ENCODE measurements around the gene SART1.

The SART1 gene

DNA sequence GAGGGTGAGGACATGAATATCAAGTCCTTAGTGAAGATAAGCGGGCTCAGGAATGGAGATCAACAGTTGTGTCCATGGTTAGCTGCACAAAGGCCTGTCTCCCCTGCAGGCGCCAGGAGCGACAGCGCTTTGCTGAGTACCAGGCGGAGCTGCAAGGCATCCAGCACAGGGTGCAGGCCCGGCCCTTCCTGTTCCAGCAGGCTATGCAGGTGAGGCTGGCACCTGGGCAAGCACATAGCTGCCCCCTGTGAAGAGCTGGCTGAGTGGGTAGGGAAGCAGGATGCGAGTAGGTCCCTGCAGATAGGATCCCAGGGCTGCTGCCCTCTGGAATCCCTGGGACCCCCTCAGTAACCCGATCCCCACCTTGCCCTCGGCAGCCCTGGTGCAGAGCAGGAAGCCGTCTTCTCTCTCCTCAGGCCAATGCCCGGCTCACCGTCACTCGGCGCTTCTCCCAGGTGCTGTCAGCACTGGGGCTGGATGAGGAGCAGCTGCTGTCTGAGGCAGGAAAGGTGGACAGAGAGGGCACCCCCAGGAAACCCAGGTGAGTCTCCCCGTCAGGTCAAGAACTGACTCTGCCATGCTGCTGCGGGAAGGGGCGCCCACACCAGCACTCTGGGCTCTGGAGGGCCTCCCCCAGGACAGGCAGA lies 2.6 kb upstream of the SART1 start:
- Histone ChIP-seq H3K27me3 (ENCODE audit: control insufficient read depth in 5 of 5, insufficient read depth in 4 of 5, low read length in 5 of 5) (peaks cover 4 to 7% (median 6%) of the 10 kb centered on the region in 5 donors), H3K27ac (ENCODE audit: low read depth, low read length) (no peak overlapping the region), H3K4me1 (ENCODE audit: control insufficient read depth in 5 of 5, insufficient read depth in 5 of 5, low read length in 5 of 5) (peaks cover 7 to 25% (median 22%) of the 10 kb centered on the region in 5 donors), H3K9me3 (ENCODE audit: control insufficient read depth in 5 of 5, low read length in 5 of 5) (no peaks in the 10 kb centered on the region), H3K9ac (ENCODE audit: low read length in 5 of 5) (no peak overlapping the region), H3K4me3 (ENCODE audit: low read depth in 1 of 5, low read length in 5 of 5) (no peak overlapping the region), H3K36me3 (ENCODE audit: control insufficient read depth in 5 of 5, insufficient read depth in 5 of 5, low read length in 5 of 5) (peaks cover 0 to 1% (median under 1%) of the 10 kb centered on the region in 5 donors)

DNA sequence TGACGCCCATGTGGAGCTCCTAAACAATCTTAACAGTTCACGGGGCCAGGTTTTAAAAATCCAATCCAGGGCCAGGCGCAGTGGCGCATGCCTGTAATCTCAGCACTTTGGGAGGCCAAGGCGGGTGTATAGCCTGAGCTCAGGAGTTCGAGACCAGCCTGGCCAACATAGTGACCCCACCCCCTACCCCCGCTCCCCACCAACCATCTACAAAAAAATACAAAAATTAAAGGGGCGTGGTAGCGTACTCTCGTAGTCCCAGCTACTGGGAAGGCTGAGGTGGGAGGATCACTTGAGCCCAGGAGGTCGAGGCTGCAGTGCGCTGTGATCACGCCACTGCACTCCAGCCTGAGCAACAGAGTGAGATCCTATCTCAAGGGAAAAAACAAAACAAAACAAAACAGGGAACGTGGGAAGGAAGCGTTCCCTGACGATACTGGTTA lies 689 bp upstream of the SART1 start:
- peak overlapping the region; percentile 89 for H3K27ac ChIP-seq (ENCODE audit: low read depth, low read length)
- no peaks in the 10 kb centered on the region for H3K9me3 ChIP-seq (ENCODE audit: control insufficient read depth in 5 of 5, low read length in 5 of 5)
- peaks cover under 1 to 7% (median under 1%) of the 10 kb centered on the region in 5 donors for H3K27me3 ChIP-seq (ENCODE audit: control insufficient read depth in 5 of 5, insufficient read depth in 4 of 5, low read length in 5 of 5)
- H3K9ac ChIP-seq (ENCODE audit: low read length in 5 of 5): peak overlapping the region; percentile 77 to 96 (median 91)
- H3K4me1 ChIP-seq (ENCODE audit: control insufficient read depth in 5 of 5, insufficient read depth in 5 of 5, low read length in 5 of 5): peaks cover 7 to 29% (median 26%) of the 10 kb centered on the region in 5 donors
- H3K36me3 ChIP-seq (ENCODE audit: control insufficient read depth in 5 of 5, insufficient read depth in 5 of 5, low read length in 5 of 5): peaks cover 0 to 21% (median 20%) of the 10 kb centered on the region in 5 donors
- H3K4me3 ChIP-seq (ENCODE audit: low read depth in 1 of 5, low read length in 5 of 5): peak overlapping the region; percentile 88 to 99 (median 94)

DNA sequence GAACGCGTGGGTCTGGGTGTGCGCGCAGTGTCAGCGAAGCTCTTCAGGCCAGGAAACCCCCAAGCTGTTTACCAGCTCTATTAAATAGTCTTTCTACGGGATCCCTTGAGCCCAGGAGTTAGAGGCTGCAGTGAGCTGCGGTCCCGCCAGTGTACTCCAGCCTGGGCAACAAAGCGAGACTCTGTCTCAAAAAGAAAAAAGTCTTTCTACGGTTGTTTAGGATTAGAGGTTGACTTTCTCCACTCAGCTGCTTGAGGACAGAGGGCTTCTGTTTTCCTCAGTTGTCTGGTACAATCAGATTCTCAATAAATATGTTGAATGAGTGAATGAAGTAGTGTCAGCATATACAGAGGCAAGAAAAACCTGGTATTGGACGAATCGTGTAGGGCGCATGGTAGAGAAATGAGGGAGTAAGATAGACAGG lies 619 bp downstream of the SART1 start:
- no peaks in the 10 kb centered on the region for H3K9me3 ChIP-seq (ENCODE audit: control insufficient read depth in 5 of 5, low read length in 5 of 5)
- peaks cover 0 to 34% (median 33%) of the 10 kb centered on the region in 5 donors for H3K36me3 ChIP-seq (ENCODE audit: control insufficient read depth in 5 of 5, insufficient read depth in 5 of 5, low read length in 5 of 5)
- H3K27me3 ChIP-seq (ENCODE audit: control insufficient read depth in 5 of 5, insufficient read depth in 4 of 5, low read length in 5 of 5): peaks cover 0 to 6% (median 0%) of the 10 kb centered on the region in 5 donors
- H3K27ac ChIP-seq (ENCODE audit: low read depth, low read length): no peak overlapping the region
- peaks cover 7 to 29% (median 26%) of the 10 kb centered on the region in 5 donors for H3K4me1 ChIP-seq (ENCODE audit: control insufficient read depth in 5 of 5, insufficient read depth in 5 of 5, low read length in 5 of 5)
- H3K9ac ChIP-seq (ENCODE audit: low read length in 5 of 5): peak overlapping the region; percentile 47 to 81 (median 75)
- peak overlapping the region; percentile 86 to 98 (median 89) for H3K4me3 ChIP-seq (ENCODE audit: low read depth in 1 of 5, low read length in 5 of 5)

DNA sequence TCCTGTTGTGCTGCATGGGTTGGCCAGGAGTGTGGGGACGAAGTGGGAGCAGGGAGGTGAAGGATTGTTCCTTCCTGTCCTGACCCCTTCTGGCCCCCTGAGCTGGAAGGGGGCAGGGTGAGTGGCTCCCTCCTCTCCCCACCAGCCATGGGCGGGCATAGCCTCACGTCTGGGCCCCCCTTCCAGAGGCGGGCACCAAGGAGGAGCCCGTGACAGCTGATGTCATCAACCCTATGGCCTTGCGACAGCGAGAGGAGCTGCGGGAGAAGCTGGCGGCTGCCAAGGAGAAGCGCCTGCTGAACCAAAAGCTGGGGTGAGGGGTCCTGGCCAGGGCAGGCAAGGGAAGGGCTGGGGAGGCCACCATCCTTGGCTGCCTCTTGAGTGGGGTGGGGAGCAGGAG lies 3.4 kb downstream of the SART1 start:
- H3K9ac ChIP-seq (ENCODE audit: low read length in 5 of 5): no peak overlapping the region
- H3K9me3 ChIP-seq (ENCODE audit: control insufficient read depth in 5 of 5, low read length in 5 of 5): no peaks in the 10 kb centered on the region
- H3K4me1 ChIP-seq (ENCODE audit: control insufficient read depth in 5 of 5, insufficient read depth in 5 of 5, low read length in 5 of 5): peaks cover 7 to 29% (median 26%) of the 10 kb centered on the region in 5 donors
- peaks cover 0 to 61% (median 60%) of the 10 kb centered on the region in 5 donors for H3K36me3 ChIP-seq (ENCODE audit: control insufficient read depth in 5 of 5, insufficient read depth in 5 of 5, low read length in 5 of 5)
- no peak overlapping the region for H3K27ac ChIP-seq (ENCODE audit: low read depth, low read length)
- no peaks in the 10 kb centered on the region for H3K27me3 ChIP-seq (ENCODE audit: control insufficient read depth in 5 of 5, insufficient read depth in 4 of 5, low read length in 5 of 5)
- no peak overlapping the region for H3K4me3 ChIP-seq (ENCODE audit: low read depth in 1 of 5, low read length in 5 of 5)

DNA sequence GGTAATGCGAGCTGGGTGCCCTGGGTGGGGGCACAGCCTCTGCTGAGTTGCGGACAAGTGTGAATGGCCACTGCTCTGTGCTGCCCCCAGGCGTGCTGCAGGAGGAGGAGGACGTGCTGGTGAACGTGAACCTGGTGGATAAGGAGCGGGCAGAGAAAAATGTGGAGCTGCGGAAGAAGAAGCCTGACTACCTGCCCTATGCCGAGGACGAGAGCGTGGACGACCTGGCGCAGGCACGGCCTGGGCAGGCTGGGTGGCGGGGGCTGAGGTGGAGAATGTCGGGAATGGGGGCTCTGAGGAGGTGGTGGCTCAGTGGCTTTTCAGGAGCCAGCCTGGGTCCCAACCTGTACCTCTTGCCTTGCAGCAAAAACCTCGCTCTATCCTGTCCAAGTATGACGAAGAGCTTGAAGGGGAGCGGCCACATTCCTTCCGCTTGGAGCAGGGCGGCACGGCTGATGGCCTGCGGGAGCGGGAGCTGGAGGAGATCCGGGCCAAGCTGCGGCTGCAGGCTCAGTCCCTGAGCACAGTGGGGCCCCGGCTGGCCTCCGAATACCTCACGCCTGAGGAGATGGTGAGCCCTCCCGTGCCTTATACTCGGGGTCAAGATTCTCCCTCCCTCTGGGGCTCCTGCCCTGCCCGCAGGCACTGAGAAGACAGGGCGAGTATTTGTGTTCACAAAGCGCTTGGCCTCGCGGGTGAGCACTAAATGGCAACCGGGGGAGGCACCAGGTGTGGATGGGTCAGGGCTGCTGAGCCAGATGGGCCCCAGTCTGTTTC lies 4.6 kb downstream of the SART1 start:
- no peak overlapping the region for H3K4me3 ChIP-seq (ENCODE audit: low read depth in 1 of 5, low read length in 5 of 5)
- peaks cover 0 to 67% (median 65%) of the 10 kb centered on the region in 5 donors for H3K36me3 ChIP-seq (ENCODE audit: control insufficient read depth in 5 of 5, insufficient read depth in 5 of 5, low read length in 5 of 5)
- peaks cover 7 to 23% (median 22%) of the 10 kb centered on the region in 5 donors for H3K4me1 ChIP-seq (ENCODE audit: control insufficient read depth in 5 of 5, insufficient read depth in 5 of 5, low read length in 5 of 5)
- no peaks in the 10 kb centered on the region for H3K9me3 ChIP-seq (ENCODE audit: control insufficient read depth in 5 of 5, low read length in 5 of 5)
- H3K27ac ChIP-seq (ENCODE audit: low read depth, low read length): no peak overlapping the region
- no peaks in the 10 kb centered on the region for H3K27me3 ChIP-seq (ENCODE audit: control insufficient read depth in 5 of 5, insufficient read depth in 4 of 5, low read length in 5 of 5)
- H3K9ac ChIP-seq (ENCODE audit: low read length in 5 of 5): no peak overlapping the region

DNA sequence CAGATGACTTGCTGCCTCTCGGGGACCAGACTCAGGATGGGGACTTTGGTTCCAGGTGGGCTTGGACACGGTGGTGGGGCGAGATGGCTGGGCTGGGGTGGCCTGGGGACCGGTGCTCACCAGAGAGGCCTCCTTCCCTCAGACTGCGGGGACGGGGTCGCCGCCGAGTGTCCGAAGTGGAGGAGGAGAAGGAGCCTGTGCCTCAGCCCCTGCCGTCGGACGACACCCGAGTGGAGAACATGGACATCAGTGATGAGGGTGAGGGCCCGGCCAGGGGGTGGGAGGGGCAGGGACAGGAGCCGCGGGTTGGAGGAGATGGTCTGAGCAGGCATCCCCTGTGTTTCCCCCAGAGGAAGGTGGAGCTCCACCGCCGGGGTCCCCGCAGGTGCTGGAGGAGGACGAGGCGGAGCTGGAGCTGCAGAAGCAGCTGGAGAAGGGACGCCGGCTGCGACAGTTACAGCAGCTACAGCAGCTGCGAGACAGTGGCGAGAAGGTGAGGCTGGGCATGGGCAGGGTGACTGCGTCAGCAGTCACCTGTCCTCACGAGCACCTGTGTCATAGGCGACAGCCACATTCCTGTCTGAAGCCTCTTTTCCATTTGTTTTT lies 5.9 kb downstream of the SART1 start:
- peaks cover 6 to 19% (median 18%) of the 10 kb centered on the region in 5 donors for H3K4me1 ChIP-seq (ENCODE audit: control insufficient read depth in 5 of 5, insufficient read depth in 5 of 5, low read length in 5 of 5)
- H3K9ac ChIP-seq (ENCODE audit: low read length in 5 of 5): no peak overlapping the region
- H3K27me3 ChIP-seq (ENCODE audit: control insufficient read depth in 5 of 5, insufficient read depth in 4 of 5, low read length in 5 of 5): no peaks in the 10 kb centered on the region
- H3K4me3 ChIP-seq (ENCODE audit: low read depth in 1 of 5, low read length in 5 of 5): no peak overlapping the region
- H3K27ac ChIP-seq (ENCODE audit: low read depth, low read length): no peak overlapping the region
- no peaks in the 10 kb centered on the region for H3K9me3 ChIP-seq (ENCODE audit: control insufficient read depth in 5 of 5, low read length in 5 of 5)
- peaks cover 0 to 74% (median 66%) of the 10 kb centered on the region in 5 donors for H3K36me3 ChIP-seq (ENCODE audit: control insufficient read depth in 5 of 5, insufficient read depth in 5 of 5, low read length in 5 of 5)

DNA sequence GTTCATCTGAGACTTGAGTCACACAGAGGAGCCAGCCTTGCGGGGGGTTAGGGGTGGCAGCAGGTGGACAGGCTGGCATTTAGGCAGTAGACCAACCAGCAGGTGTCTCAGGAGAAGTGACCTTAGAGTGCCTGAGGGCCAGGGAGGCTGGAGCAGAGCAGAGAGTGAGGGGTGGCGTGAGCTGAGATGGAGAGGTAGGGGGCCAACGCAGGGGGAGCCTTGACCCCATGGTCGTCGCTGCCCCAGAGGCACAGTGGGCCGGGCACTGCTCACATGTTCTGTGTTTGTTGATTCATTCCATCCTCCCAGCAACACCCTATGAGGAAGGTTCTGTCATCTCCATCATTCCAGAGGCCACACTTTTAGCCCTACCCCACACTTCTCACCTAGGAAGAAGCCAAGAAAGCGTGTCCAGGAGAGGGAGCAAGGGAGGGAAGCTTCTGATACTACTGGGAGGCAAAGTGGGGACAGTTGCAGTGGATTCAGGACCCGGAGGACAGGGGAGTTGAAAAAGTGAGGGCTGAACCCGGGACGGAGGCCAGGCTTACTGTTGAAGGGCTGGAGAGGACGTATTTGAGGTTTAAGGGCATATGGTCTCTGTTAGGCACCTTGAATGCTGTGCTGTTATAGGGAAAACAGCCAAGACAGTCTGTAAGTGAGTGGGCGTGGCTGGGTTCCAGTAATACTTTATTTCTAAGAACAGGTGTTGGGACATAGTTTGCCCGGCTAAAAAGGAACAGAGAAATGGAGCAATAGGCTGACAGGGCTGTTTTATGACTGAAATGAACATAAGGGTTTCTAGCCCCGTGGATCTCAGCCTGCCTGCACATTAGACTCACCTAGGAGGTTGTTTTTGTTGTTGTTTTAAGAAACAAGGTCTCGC lies 7.3 kb downstream of the SART1 start:
- Histone ChIP-seq H3K4me1 (ENCODE audit: control insufficient read depth in 5 of 5, insufficient read depth in 5 of 5, low read length in 5 of 5) (peaks cover 0 to 5% (median 4%) of the 10 kb centered on the region in 5 donors), H3K36me3 (ENCODE audit: control insufficient read depth in 5 of 5, insufficient read depth in 5 of 5, low read length in 5 of 5) (peaks cover 0 to 85% (median 74%) of the 10 kb centered on the region in 5 donors), H3K4me3 (ENCODE audit: low read depth in 1 of 5, low read length in 5 of 5) (no peak overlapping the region), H3K27ac (ENCODE audit: low read depth, low read length) (no peak overlapping the region), H3K9me3 (ENCODE audit: control insufficient read depth in 5 of 5, low read length in 5 of 5) (no peaks in the 10 kb centered on the region), H3K9ac (ENCODE audit: low read length in 5 of 5) (peak overlapping the region in 1 of 5 donors; percentile 8), H3K27me3 (ENCODE audit: control insufficient read depth in 5 of 5, insufficient read depth in 4 of 5, low read length in 5 of 5) (no peaks in the 10 kb centered on the region)

DNA sequence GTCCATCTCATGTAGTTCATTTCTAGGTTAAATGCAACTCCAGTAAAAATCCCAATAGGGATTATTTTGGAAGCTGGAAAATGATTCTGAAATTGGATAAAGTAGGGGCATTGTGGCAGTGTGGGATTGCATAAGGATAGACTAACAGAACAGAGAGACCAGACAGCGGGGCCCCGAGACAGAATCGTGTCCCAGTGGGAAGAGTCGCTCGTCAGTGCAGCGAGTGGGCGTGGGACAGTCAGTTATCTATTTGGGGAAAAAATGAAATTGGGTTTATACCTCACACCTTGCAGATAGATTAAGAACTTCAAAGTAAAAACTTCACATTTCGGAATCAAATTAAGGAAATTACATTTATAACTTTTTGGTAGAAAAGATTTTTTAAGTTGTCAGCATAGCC lies 10.6 kb downstream of the SART1 start:
- no peak overlapping the region for H3K27ac ChIP-seq (ENCODE audit: low read depth, low read length)
- H3K36me3 ChIP-seq (ENCODE audit: control insufficient read depth in 5 of 5, insufficient read depth in 5 of 5, low read length in 5 of 5): peaks cover 0 to 71% (median 58%) of the 10 kb centered on the region in 5 donors
- H3K4me3 ChIP-seq (ENCODE audit: low read depth in 1 of 5, low read length in 5 of 5): no peak overlapping the region
- H3K9ac ChIP-seq (ENCODE audit: low read length in 5 of 5): no peak overlapping the region
- no peaks in the 10 kb centered on the region for H3K27me3 ChIP-seq (ENCODE audit: control insufficient read depth in 5 of 5, insufficient read depth in 4 of 5, low read length in 5 of 5)
- H3K4me1 ChIP-seq (ENCODE audit: control insufficient read depth in 5 of 5, insufficient read depth in 5 of 5, low read length in 5 of 5): no peaks in the 10 kb centered on the region
- no peaks in the 10 kb centered on the region for H3K9me3 ChIP-seq (ENCODE audit: control insufficient read depth in 5 of 5, low read length in 5 of 5)

DNA sequence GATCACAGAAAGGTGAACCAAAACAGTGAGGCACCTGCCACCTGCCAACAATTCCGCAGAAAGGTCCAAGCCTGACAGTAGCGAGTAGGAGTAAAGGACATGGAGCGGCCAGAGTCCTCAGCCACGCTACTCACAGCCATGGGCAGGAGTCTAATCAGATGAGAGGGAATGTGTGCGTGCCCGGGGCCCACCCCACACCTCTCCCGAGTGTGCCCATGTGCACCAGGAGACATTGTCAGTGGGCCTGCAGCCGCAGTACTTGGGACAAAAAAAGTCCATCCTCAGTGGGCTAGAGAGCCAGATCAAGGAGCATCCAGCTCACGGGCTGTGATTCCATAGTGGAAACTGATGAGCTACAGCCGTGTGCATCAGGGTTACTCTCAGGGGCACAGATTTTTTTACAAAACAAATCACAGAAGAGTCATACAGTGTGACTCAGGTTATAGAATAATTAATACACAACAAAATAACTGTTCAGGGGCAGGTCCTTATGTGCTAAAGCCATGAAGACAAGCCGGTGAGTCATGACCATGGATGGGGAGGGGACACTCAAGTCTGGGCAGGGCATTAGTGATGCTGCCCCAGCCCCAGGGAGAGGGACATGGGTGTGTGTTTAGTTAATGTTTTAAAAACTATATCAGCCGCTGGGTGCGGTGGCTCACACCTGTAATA lies 12.0 kb downstream of the SART1 start:
- Histone ChIP-seq H3K36me3 (ENCODE audit: control insufficient read depth in 5 of 5, insufficient read depth in 5 of 5, low read length in 5 of 5) (peaks cover 0 to 71% (median 60%) of the 10 kb centered on the region in 5 donors), H3K27ac (ENCODE audit: low read depth, low read length) (no peak overlapping the region), H3K4me1 (ENCODE audit: control insufficient read depth in 5 of 5, insufficient read depth in 5 of 5, low read length in 5 of 5) (no peaks in the 10 kb centered on the region), H3K9me3 (ENCODE audit: control insufficient read depth in 5 of 5, low read length in 5 of 5) (no peaks in the 10 kb centered on the region), H3K9ac (ENCODE audit: low read length in 5 of 5) (no peak overlapping the region), H3K27me3 (ENCODE audit: control insufficient read depth in 5 of 5, insufficient read depth in 4 of 5, low read length in 5 of 5) (no peaks in the 10 kb centered on the region), H3K4me3 (ENCODE audit: low read depth in 1 of 5, low read length in 5 of 5) (no peak overlapping the region)

All from subcutaneous abdominal adipose tissue (tissue), 5 donors.